ENCODE measurements around the gene ZSWIM5. TPM values are rescaled to one million over a fixed set of nuclear protein-coding genes. Genes with fewer than 3 reads are reported as not detected.
"Not testable (repeated sequence)": the region's sequence is repeated elsewhere in the genome, so short reads cannot be mapped to it uniquely, and the experiment has no call there.

The ZSWIM5 gene
- total RNA-seq, 1 donor from 2014 or later, result 2.4 TPM

GRCh38 chr1:45225598-45225997 lies 19.2 kb upstream of the ZSWIM5 start:
- Mint-ChIP-seq H3K27me3 (ENCODE audit: low read depth) (peaks cover 17% of the 10 kb centered on the region), H3K4me3 (no peak overlapping the region), H3K36me3 (no peaks in the 10 kb centered on the region), H3K9me3 (no peaks in the 10 kb centered on the region), H3K27ac (no peak overlapping the region), H3K4me1 (no peaks in the 10 kb centered on the region)
- no peak for DNase-seq (ENCODE audit: low spot score in 2 of 2, unreplicated experiment in 2 of 2)
- TF ChIP-seq CTCF (IDR thresholded peaks at IDR 0.05; ENCODE audit: unreplicated experiment), result no peak

GRCh38 chr1:45223710-45224109 lies 17.3 kb upstream of the ZSWIM5 start:
- not testable (repeated sequence) for H3K36me3 Mint-ChIP-seq, H3K4me1 Mint-ChIP-seq

GRCh38 chr1:45221716-45222115 lies 15.3 kb upstream of the ZSWIM5 start:
- H3K4me3 Mint-ChIP-seq, result no peak overlapping the region
- no peak for TF ChIP-seq CTCF (IDR thresholded peaks at IDR 0.05; ENCODE audit: unreplicated experiment)

More at GRCh38 chr1:45223710-45224109, 17.3 kb upstream of the ZSWIM5 start:
- H3K27ac Mint-ChIP-seq; H3K9me3 Mint-ChIP-seq; H3K4me3 Mint-ChIP-seq; DNase-seq (ENCODE audit: low spot score in 2 of 2, unreplicated experiment in 2 of 2): not testable (repeated sequence)
- H3K27me3 Mint-ChIP-seq (ENCODE audit: low read depth), result peaks cover 11% of the 10 kb centered on the region

GRCh38 chr1:45216861-45217260 lies 10.5 kb upstream of the ZSWIM5 start:
- Mint-ChIP-seq H3K27me3 (ENCODE audit: low read depth) (peaks cover 26% of the 10 kb centered on the region), H3K4me1 (no peaks in the 10 kb centered on the region), H3K36me3 (no peaks in the 10 kb centered on the region), H3K9me3 (no peaks in the 10 kb centered on the region), H3K4me3 (no peak overlapping the region), H3K27ac (no peak overlapping the region)
- no peak for TF ChIP-seq CTCF (IDR thresholded peaks at IDR 0.05; ENCODE audit: unreplicated experiment)
- DNase-seq (ENCODE audit: low spot score in 2 of 2, unreplicated experiment in 2 of 2), result no peak

More at GRCh38 chr1:45221716-45222115, 15.3 kb upstream of the ZSWIM5 start:
- Mint-ChIP-seq H3K4me1 (no peaks in the 10 kb centered on the region), H3K27me3 (ENCODE audit: low read depth) (peaks cover 10% of the 10 kb centered on the region), H3K9me3 (no peaks in the 10 kb centered on the region), H3K27ac (no peak overlapping the region), H3K36me3 (no peaks in the 10 kb centered on the region)
- no peak for DNase-seq (ENCODE audit: low spot score in 2 of 2, unreplicated experiment in 2 of 2)

- no peak overlapping the region for H3K27ac Mint-ChIP-seq
- H3K27me3 Mint-ChIP-seq (ENCODE audit: low read depth), result peaks cover 28% of the 10 kb centered on the region
- H3K36me3 Mint-ChIP-seq, result no peaks in the 10 kb centered on the region
- no peaks in the 10 kb centered on the region for H3K9me3 Mint-ChIP-seq
- no peak for DNase-seq (ENCODE audit: low spot score in 2 of 2, unreplicated experiment in 2 of 2)
- H3K4me1 Mint-ChIP-seq, result no peaks in the 10 kb centered on the region
- no peak for TF ChIP-seq CTCF (IDR thresholded peaks at IDR 0.05; ENCODE audit: unreplicated experiment)
- no peak overlapping the region for H3K4me3 Mint-ChIP-seq
Observed at GRCh38 chr1:45216200-45216541, 9.8 kb upstream of the ZSWIM5 start.

GRCh38 chr1:45215485-45216199 lies 9.2 kb upstream of the ZSWIM5 start:
- Mint-ChIP-seq H3K4me3 (no peak overlapping the region), H3K36me3 (no peaks in the 10 kb centered on the region), H3K27me3 (ENCODE audit: low read depth) (peaks cover 32% of the 10 kb centered on the region), H3K27ac (no peak overlapping the region), H3K4me1 (no peaks in the 10 kb centered on the region), H3K9me3 (no peaks in the 10 kb centered on the region)
- DNase-seq (ENCODE audit: low spot score in 2 of 2, unreplicated experiment in 2 of 2), result no peak
- no peak for TF ChIP-seq CTCF (IDR thresholded peaks at IDR 0.05; ENCODE audit: unreplicated experiment)

Measured in mesothelial cell of epicardium (in vitro differentiated cells).